ENCODE results near the gene SSUH2. TPM values are rescaled to one million over a fixed set of nuclear protein-coding genes. Genes with fewer than 3 reads are reported as not detected.
"Not testable (repeated sequence)": the region's sequence is repeated elsewhere in the genome, so short reads cannot be mapped to it uniquely, and the experiment has no call there.

The SSUH2 gene
- polyA plus RNA-seq, 4 donors: 15.8 to 308 (median 121) TPM

DNA sequence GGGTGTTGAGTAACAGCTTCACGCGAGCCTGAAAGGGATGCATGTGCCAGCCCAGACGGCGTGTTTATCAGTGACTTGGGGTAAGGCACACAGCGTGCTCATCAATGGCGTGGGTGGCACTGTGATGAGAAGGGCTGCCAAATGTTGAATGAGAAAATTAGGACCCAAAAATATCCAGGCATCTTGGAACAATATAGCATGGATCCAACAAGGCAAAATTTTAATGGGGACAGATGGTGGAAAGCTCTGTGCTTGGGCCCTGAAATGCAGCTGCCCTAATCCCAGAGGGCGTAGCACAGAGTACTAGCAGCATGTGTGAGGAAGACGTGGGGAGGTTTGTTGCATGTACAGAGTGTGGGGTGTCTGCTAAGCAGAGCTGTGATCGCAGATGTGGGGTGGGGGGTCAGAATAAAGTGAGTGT lies 48.9 kb downstream of the SSUH2 start:
- WGBS, 3 donors: 90 to 91% (median 91%) methylated on average over 9 of the region's 9 CpGs
- no peaks in the 10 kb centered on the region for H3K36me3 ChIP-seq (ENCODE audit: control insufficient read depth in 3 of 3, insufficient read depth in 2 of 3, low read depth in 1 of 3, low read length in 3 of 3)
- H3K4me1 ChIP-seq (ENCODE audit: control insufficient read depth in 3 of 3, insufficient read depth in 2 of 3, low read depth in 1 of 3, low read length in 2 of 3): no peaks in the 10 kb centered on the region
- H3K27ac ChIP-seq (ENCODE audit: low read depth in 1 of 3, low read length in 2 of 3): no peak overlapping the region
- H3K27me3 ChIP-seq (ENCODE audit: control insufficient read depth in 3 of 3, insufficient read depth in 3 of 3, low read length in 3 of 3): no peaks in the 10 kb centered on the region
- FAIRE-seq: no peak
- H3K4me3 ChIP-seq (ENCODE audit: low read depth in 1 of 3, low read length in 3 of 3): no peak overlapping the region
- DNase-seq: no peak
- no peaks in the 10 kb centered on the region for H3K9me3 ChIP-seq (ENCODE audit: control insufficient read depth in 2 of 2, insufficient read depth in 1 of 2, low read depth in 1 of 2, low read length in 1 of 2)

DNA sequence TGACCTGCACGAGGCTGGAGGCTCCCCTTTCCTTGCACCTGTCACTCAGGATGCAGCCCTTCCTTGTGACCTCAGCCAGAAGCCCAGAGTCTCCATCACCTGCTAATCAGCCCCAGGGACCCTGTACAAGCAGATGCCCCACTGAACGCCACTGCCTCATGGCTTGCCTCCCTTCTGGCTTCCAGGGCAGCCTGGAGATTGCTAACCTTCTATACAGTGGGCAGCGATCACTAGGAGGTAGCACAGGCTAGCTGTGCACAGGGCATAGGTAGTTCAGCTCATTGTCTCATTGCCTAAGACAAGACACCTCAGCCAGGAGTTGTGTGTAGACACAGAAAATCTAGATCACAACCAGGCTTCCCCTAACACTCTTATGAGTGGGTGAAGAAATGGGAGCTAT lies 49.3 kb downstream of the SSUH2 start:
- H3K4me1 ChIP-seq (ENCODE audit: control insufficient read depth in 3 of 3, insufficient read depth in 2 of 3, low read depth in 1 of 3, low read length in 2 of 3): no peaks in the 10 kb centered on the region
- no peak overlapping the region for H3K27ac ChIP-seq (ENCODE audit: low read depth in 1 of 3, low read length in 2 of 3)
- no peaks in the 10 kb centered on the region for H3K27me3 ChIP-seq (ENCODE audit: control insufficient read depth in 3 of 3, insufficient read depth in 3 of 3, low read length in 3 of 3)
- no peak for FAIRE-seq
- H3K4me3 ChIP-seq (ENCODE audit: low read depth in 1 of 3, low read length in 3 of 3): no peak overlapping the region
- 56 to 58% (median 57%) methylated on average over 3 of the region's 3 CpGs for WGBS, 3 donors
- no peak for DNase-seq
- no peaks in the 10 kb centered on the region for H3K9me3 ChIP-seq (ENCODE audit: control insufficient read depth in 2 of 2, insufficient read depth in 1 of 2, low read depth in 1 of 2, low read length in 1 of 2)
- H3K36me3 ChIP-seq (ENCODE audit: control insufficient read depth in 3 of 3, insufficient read depth in 2 of 3, low read depth in 1 of 3, low read length in 3 of 3): no peaks in the 10 kb centered on the region

DNA sequence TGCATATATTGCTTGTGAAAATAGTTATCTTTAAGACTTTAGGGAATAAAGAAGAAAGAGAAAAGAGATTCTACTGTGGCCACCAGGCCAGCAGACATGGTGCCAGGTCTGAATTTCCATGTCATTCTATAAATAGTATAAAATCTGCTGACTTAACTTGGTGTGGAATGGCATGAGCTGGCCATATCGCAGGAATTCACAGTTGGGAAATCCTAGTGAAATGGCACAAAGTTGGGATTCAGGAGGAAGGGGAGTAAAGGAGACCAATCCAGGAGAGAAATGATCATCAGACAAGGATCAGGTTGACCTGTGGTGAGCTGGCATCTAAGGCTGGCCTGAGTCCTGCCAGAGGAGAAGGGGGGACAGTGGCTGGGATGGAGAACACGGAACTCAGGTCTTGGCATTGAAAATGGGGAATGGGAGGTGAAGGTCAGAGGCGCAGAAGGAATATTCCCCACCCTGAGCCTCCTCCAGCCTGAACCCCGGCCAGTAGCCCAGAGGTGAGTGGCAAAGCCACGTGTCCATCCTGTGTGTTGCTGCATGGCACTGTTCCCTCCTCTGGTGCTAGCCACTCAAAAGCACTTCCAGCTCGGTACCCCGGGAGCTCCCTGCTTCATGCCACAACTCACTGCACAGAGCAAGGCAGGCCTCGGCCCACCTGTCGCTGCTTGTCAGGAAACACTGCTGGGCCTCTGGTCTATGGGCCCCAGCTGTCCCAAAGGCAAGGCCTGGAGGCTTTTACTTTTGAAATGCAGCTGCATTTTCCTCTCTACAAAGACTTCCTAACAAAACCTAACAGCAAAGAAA lies 51.4 kb downstream of the SSUH2 start:
- Histone ChIP-seq H3K36me3 (ENCODE audit: control insufficient read depth in 3 of 3, insufficient read depth in 2 of 3, low read depth in 1 of 3, low read length in 3 of 3) (no peaks in the 10 kb centered on the region), H3K4me3 (ENCODE audit: low read depth in 1 of 3, low read length in 3 of 3) (no peak overlapping the region), H3K27me3 (ENCODE audit: control insufficient read depth in 3 of 3, insufficient read depth in 3 of 3, low read length in 3 of 3) (no peaks in the 10 kb centered on the region), H3K4me1 (ENCODE audit: control insufficient read depth in 3 of 3, insufficient read depth in 2 of 3, low read depth in 1 of 3, low read length in 2 of 3) (no peaks in the 10 kb centered on the region), H3K27ac (ENCODE audit: low read depth in 1 of 3, low read length in 2 of 3) (no peak overlapping the region), H3K9me3 (ENCODE audit: control insufficient read depth in 2 of 2, insufficient read depth in 1 of 2, low read depth in 1 of 2, low read length in 1 of 2) (no peaks in the 10 kb centered on the region)
- FAIRE-seq: no peak
- DNase-seq: no peak
- WGBS, 3 donors: 74 to 84% (median 79%) methylated on average over 9 of the region's 9 CpGs

DNA sequence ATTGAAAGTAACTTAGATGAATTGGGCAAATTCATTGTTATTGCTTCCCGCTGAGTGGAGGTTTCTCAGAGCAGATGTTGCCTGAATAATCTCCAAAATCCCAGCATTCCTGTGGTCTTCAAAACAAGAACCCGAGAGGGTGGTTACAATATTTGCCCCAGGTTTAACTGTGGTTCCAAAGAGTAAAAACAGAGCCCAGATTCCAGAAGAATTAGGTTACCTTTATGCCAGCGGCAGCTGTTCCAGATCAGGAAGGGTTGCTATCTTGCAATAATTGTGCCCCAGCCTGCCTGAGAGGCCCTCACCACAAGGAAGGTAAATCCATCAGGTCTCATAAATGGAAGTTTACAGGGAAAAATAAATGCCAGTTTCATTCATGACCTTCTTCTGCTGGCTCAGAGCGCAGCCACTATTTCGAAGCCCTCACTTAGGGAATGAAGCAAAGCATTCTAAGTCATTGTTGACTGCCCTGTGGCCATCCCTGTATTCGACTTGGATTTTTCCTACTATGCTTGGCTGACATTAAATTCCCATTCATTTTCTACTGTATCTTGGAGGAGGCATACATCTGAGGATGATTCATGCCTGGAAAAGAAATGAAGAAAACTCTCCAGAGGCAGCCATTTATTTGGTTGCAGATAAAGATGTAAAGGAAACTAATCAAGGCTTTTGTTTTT lies 54.6 kb downstream of the SSUH2 start:
- Histone ChIP-seq H3K27me3 (ENCODE audit: control insufficient read depth in 3 of 3, insufficient read depth in 3 of 3, low read length in 3 of 3) (no peaks in the 10 kb centered on the region), H3K9me3 (ENCODE audit: control insufficient read depth in 2 of 2, insufficient read depth in 1 of 2, low read depth in 1 of 2, low read length in 1 of 2) (no peaks in the 10 kb centered on the region), H3K36me3 (ENCODE audit: control insufficient read depth in 3 of 3, insufficient read depth in 2 of 3, low read depth in 1 of 3, low read length in 3 of 3) (no peaks in the 10 kb centered on the region), H3K4me3 (ENCODE audit: low read depth in 1 of 3, low read length in 3 of 3) (no peak overlapping the region), H3K4me1 (ENCODE audit: control insufficient read depth in 3 of 3, insufficient read depth in 2 of 3, low read depth in 1 of 3, low read length in 2 of 3) (no peaks in the 10 kb centered on the region), H3K27ac (ENCODE audit: low read depth in 1 of 3, low read length in 2 of 3) (no peak overlapping the region)
- FAIRE-seq: no peak
- DNase-seq: no peak
- 70 to 78% (median 76%) methylated on average over 6 of the region's 6 CpGs for WGBS, 3 donors

DNA sequence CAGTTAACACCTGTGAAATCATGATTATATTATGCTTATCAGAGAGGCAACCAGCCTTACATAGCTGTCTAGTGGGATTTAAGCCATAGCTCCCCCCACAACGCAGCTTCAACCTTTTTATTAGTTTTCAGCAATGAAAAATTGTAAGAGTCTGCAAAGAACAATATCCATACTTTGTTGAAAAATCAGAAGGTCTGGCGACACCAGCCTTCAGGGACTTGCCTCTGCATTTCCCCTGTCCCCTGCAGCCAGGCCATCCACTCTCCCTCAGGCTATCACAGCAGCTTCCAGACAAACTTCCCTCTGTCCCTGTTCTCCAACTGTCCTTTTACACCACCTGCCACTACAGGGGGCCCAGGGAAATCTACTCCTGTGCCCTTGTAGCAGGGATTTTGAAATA lies 59.9 kb downstream of the SSUH2 start:
- FAIRE-seq (no peak), DNase-seq (no peak)
- no peak overlapping the region for H3K27ac ChIP-seq (ENCODE audit: low read depth in 1 of 3, low read length in 2 of 3)
- peaks cover 0 to 2% (median 0%) of the 10 kb centered on the region in 3 donors for H3K4me1 ChIP-seq (ENCODE audit: control insufficient read depth in 3 of 3, insufficient read depth in 2 of 3, low read depth in 1 of 3, low read length in 2 of 3)
- no peaks in the 10 kb centered on the region for H3K9me3 ChIP-seq (ENCODE audit: control insufficient read depth in 2 of 2, insufficient read depth in 1 of 2, low read depth in 1 of 2, low read length in 1 of 2)
- H3K27me3 ChIP-seq (ENCODE audit: control insufficient read depth in 3 of 3, insufficient read depth in 3 of 3, low read length in 3 of 3): no peaks in the 10 kb centered on the region
- no peak overlapping the region for H3K4me3 ChIP-seq (ENCODE audit: low read depth in 1 of 3, low read length in 3 of 3)
- no peaks in the 10 kb centered on the region for H3K36me3 ChIP-seq (ENCODE audit: control insufficient read depth in 3 of 3, insufficient read depth in 2 of 3, low read depth in 1 of 3, low read length in 3 of 3)
- 66 to 89% (median 82%) methylated on average over 2 of the region's 2 CpGs for WGBS, 3 donors

DNA sequence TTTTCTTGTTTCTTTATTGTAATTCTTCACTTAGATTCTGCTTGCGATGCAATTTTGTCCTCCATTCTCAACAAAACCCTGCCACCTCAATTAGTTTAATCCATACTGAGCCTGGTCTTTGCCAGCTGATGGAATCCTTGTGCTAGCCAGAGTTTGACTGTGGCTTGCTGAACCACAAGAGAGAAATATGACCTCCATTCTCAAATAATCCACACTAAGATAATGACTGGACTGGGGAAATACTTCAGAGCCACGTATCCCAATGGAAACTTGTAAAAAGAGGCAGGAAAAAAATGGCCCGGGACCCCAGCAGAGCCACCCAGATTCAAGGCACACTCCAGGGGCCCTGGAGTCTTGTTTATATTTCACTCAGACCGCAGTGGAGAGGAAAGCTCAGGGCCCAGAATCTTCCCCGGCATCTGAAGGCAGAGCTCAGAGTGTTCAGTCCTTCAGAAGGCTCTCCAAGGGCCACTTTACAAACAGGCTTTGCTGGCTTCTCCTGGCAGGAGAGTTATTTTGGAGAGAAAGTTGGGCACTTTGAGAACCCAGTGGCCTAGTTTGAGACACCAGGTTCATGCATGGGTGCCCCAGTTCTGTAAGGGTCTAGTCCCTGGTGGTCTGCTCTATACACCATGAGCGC lies 62.7 kb downstream of the SSUH2 start:
- no peak for DNase-seq
- Histone ChIP-seq H3K36me3 (ENCODE audit: control insufficient read depth in 3 of 3, insufficient read depth in 2 of 3, low read depth in 1 of 3, low read length in 3 of 3) (no peaks in the 10 kb centered on the region), H3K4me3 (ENCODE audit: low read depth in 1 of 3, low read length in 3 of 3) (no peak overlapping the region), H3K9me3 (ENCODE audit: control insufficient read depth in 2 of 2, insufficient read depth in 1 of 2, low read depth in 1 of 2, low read length in 1 of 2) (no peaks in the 10 kb centered on the region), H3K27me3 (ENCODE audit: control insufficient read depth in 3 of 3, insufficient read depth in 3 of 3, low read length in 3 of 3) (no peaks in the 10 kb centered on the region), H3K4me1 (ENCODE audit: control insufficient read depth in 3 of 3, insufficient read depth in 2 of 3, low read depth in 1 of 3, low read length in 2 of 3) (peaks cover 0 to 2% (median 0%) of the 10 kb centered on the region in 3 donors), H3K27ac (ENCODE audit: low read depth in 1 of 3, low read length in 2 of 3) (no peak overlapping the region)
- 86 to 91% (median 91%) methylated on average over 6 of the region's 6 CpGs for WGBS, 3 donors
- FAIRE-seq: no peak

DNA sequence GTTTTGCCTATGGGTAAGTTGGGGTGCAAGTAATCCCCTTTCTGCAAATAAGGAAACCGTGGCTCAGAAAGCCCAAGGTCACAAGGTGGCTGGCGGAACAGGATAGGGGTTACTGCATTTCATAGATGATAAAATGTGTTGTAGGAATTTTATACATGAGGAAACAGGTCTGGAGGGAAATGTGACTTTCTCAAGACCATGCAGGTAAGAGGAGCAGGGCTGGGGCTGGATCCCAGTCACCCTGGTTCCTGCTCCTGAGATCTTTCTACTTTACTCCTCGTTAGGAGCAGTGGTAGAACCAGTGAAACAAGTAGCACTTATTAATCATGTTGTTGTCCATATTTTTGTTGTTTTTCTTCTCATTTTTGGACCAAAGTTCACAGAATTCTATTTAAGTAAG lies 63.2 kb downstream of the SSUH2 start:
- FAIRE-seq: no peak
- no peaks in the 10 kb centered on the region for H3K27me3 ChIP-seq (ENCODE audit: control insufficient read depth in 3 of 3, insufficient read depth in 3 of 3, low read length in 3 of 3)
- H3K27ac ChIP-seq (ENCODE audit: low read depth in 1 of 3, low read length in 2 of 3): no peak overlapping the region
- no peak for DNase-seq
- WGBS, 3 donors: 66 to 79% (median 77%) methylated on average over 3 of the region's 3 CpGs
- no peak overlapping the region for H3K4me3 ChIP-seq (ENCODE audit: low read depth in 1 of 3, low read length in 3 of 3)
- H3K36me3 ChIP-seq (ENCODE audit: control insufficient read depth in 3 of 3, insufficient read depth in 2 of 3, low read depth in 1 of 3, low read length in 3 of 3): no peaks in the 10 kb centered on the region
- peaks cover 0 to 2% (median 0%) of the 10 kb centered on the region in 3 donors for H3K4me1 ChIP-seq (ENCODE audit: control insufficient read depth in 3 of 3, insufficient read depth in 2 of 3, low read depth in 1 of 3, low read length in 2 of 3)
- no peaks in the 10 kb centered on the region for H3K9me3 ChIP-seq (ENCODE audit: control insufficient read depth in 2 of 2, insufficient read depth in 1 of 2, low read depth in 1 of 2, low read length in 1 of 2)

DNA sequence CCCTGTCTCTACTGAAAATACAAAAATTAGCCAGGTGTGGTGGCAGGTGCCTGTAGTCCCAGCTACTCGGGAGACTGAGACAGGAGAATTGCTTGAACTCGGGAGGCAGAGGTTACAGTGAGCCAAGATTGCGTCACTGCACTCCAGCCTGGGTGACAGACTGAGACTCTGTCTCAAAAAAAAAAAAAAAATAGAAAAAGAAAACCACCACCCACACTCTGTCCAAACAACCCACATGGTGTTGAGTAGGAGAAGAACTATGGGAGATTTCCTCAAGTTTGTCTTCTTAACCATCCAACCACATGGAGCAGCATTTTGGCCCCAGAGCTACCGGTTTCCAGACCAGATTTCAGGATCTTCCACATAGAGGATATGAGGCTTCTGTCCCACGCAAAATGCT lies 64.2 kb downstream of the SSUH2 start:
- not testable (repeated sequence) for H3K4me3 ChIP-seq (ENCODE audit: low read depth in 1 of 3, low read length in 3 of 3); H3K27ac ChIP-seq (ENCODE audit: low read depth in 1 of 3, low read length in 2 of 3); DNase-seq; H3K4me1 ChIP-seq (ENCODE audit: control insufficient read depth in 3 of 3, insufficient read depth in 2 of 3, low read depth in 1 of 3, low read length in 2 of 3); H3K9me3 ChIP-seq (ENCODE audit: control insufficient read depth in 2 of 2, insufficient read depth in 1 of 2, low read depth in 1 of 2, low read length in 1 of 2); H3K27me3 ChIP-seq (ENCODE audit: control insufficient read depth in 3 of 3, insufficient read depth in 3 of 3, low read length in 3 of 3); H3K36me3 ChIP-seq (ENCODE audit: control insufficient read depth in 3 of 3, insufficient read depth in 2 of 3, low read depth in 1 of 3, low read length in 3 of 3); FAIRE-seq
- 70 to 86% (median 85%) methylated on average over 3 to 5 of the region's 5 CpGs for WGBS, 3 donors
